ENCODE measurements around the gene CACNA1C.

Gene CACNA1C

DNA sequence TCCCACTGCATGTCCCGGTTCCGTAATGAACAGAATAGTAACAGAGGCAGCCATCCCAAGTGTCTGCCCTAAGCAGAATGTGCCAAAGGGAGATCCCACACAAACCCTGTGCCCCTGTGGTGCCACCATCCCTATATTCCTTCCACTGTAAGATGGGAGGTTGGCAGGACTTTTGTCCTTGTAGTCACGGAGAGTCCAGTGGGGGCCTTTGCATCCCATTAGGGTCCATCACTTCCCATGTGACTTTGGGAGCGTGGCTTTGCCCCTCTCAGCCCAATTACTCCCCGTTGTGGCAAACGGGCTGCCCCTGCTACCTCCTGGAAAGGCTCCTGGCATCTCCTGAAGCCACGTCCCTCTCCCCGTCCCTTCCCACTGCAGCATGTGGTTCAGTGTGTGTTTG lies 552.5 kb downstream of the CACNA1C start:
- in situ Hi-C loops (cut with HindIII; ENCODE audit: low pct_unique_long_range_greater_than_20kb, low sequenced_read_pairs) = no loop called here
- DNase-seq (ENCODE audit: low read depth in 1 of 2, low spot score in 1 of 2) = no peak
- TF ChIP-seq JUND (IDR thresholded peaks at IDR 0.05; ENCODE audit: low read depth) = no peak

GRCh38 chr12:2606186-2606910 lies 553.6 kb downstream of the CACNA1C start:
- in situ Hi-C loops (cut with HindIII; ENCODE audit: low pct_unique_long_range_greater_than_20kb, low sequenced_read_pairs) = no loop called here
- DNase-seq (ENCODE audit: low read depth in 1 of 2, low spot score in 1 of 2) = no peak

GRCh38 chr12:2607881-2608607 lies 555.3 kb downstream of the CACNA1C start:
- in situ Hi-C loops (cut with HindIII; ENCODE audit: low pct_unique_long_range_greater_than_20kb, low sequenced_read_pairs) = no loop called here
- DNase-seq (ENCODE audit: low read depth in 1 of 2, low spot score in 1 of 2) = peak; percentile 28 to 47
- TF ChIP-seq JUND (IDR thresholded peaks at IDR 0.05; ENCODE audit: low read depth) = no peak

More at GRCh38 chr12:2606186-2606910, 553.6 kb downstream of the CACNA1C start:
- no peak for TF ChIP-seq JUND (IDR thresholded peaks at IDR 0.05; ENCODE audit: low read depth)

DNA sequence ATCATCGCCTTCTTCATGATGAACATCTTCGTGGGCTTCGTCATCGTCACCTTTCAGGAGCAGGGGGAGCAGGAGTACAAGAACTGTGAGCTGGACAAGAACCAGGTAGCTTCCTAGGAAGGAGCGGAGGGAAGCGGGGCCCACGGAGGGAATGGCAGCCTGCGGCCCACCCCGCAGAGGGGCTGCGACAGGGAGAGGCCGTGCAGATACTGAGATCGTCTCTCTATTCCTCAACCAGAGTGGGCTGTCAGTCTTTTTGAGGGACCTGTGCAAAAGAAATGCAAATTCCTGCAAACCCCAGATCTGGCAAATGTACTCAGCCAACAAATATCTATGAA lies 555.8 kb downstream of the CACNA1C start:
- in situ Hi-C loops (cut with HindIII; ENCODE audit: low pct_unique_long_range_greater_than_20kb, low sequenced_read_pairs) = no loop called here
- TF ChIP-seq JUND (IDR thresholded peaks at IDR 0.05; ENCODE audit: low read depth) = no peak
- DNase-seq (ENCODE audit: low read depth in 1 of 2, low spot score in 1 of 2) = no peak

GRCh38 chr12:2609020-2609419 lies 556.2 kb downstream of the CACNA1C start:
- in situ Hi-C loops (cut with HindIII; ENCODE audit: low pct_unique_long_range_greater_than_20kb, low sequenced_read_pairs) = no loop called here
- no peak for DNase-seq (ENCODE audit: low read depth in 1 of 2, low spot score in 1 of 2)
- TF ChIP-seq JUND (IDR thresholded peaks at IDR 0.05; ENCODE audit: low read depth) = no peak

DNA sequence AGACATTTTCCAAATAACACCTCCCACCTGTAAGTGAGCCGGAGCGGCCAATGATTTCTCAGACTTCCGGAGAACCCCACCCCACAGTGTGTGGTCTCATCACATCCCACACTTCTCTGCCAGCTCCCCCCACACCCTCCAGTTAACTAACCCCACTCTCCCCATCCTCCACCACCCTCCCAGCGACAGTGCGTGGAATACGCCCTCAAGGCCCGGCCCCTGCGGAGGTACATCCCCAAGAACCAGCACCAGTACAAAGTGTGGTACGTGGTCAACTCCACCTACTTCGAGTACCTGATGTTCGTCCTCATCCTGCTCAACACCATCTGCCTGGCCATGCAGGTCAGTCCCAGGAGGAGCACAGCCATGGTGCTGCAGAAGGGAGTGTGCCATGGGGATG lies 557.6 kb downstream of the CACNA1C start:
- no peak for DNase-seq (ENCODE audit: low read depth in 1 of 2, low spot score in 1 of 2)
- TF ChIP-seq JUND (IDR thresholded peaks at IDR 0.05; ENCODE audit: low read depth) = no peak
- in situ Hi-C loops (cut with HindIII; ENCODE audit: low pct_unique_long_range_greater_than_20kb, low sequenced_read_pairs) = no loop called here

- DNase-seq (ENCODE audit: low read depth in 1 of 2, low spot score in 1 of 2) = no peak
- in situ Hi-C loops (cut with HindIII; ENCODE audit: low pct_unique_long_range_greater_than_20kb, low sequenced_read_pairs) = no loop called here
- TF ChIP-seq JUND (IDR thresholded peaks at IDR 0.05; ENCODE audit: low read depth) = no peak
Measured at GRCh38 chr12:2613326-2614073, 560.7 kb downstream of the CACNA1C start.

DNA sequence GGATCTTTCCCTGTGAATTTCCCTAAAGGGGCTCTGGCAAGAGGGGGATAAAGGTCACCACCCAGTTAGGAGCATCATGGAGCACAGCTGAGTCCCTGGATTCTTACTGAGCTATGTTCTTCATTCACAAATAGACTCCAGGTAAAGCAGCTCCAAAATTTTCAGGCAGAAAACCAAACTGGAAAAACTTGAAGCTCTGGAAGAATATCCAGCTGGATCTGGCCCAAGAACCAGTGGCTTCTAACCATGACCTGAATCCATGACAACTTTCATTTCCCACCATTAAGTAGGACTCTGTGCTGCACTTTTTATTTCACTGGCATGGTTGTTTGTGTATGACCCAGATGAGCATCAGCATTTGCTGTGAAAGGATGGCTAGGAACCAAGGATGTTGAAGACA lies 561.6 kb downstream of the CACNA1C start:
- in situ Hi-C loops (cut with HindIII; ENCODE audit: low pct_unique_long_range_greater_than_20kb, low sequenced_read_pairs) = no loop called here
- DNase-seq (ENCODE audit: low read depth in 1 of 2, low spot score in 1 of 2) = peak in 1 of 2 experiments; percentile 73
- TF ChIP-seq JUND (IDR thresholded peaks at IDR 0.05; ENCODE audit: low read depth) = no peak

DNA sequence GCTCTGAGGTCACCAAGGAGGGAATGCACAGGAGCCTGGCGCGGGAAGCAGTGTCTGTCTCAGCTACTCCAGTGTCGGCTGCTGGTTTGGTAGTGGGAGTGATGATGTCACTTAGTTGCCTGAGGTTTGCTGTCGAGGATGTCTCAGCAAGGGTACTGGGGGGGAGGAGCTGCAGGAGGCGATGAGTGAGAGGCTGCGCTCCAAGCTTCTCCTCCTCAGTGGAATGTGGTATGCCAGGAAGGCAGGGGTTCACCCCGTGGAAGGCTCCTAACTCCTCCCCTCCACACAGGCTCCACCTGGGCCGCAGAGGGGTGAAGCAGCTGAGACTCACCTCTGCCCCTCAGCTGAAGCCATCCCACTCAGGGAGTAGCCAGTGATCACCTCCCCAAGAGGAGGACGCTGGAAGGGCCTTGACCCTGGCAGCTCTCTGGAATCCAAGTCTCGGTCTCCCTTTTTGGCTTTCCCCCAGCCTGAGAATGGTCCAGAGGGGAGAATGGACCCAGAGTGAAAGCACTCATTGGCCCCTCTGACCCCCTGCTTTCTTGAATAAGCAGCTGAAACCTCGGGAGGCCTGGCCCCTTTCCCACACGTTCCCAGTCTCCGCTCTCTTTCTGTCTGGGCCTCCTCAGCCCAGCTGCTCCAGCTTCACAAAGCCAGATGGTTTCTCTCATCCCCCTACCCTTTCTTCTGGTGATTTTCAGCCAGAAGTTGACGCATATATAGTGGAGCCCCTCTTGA lies 563.0 kb downstream of the CACNA1C start:
- DNase-seq (ENCODE audit: low read depth in 1 of 2, low spot score in 1 of 2) = no peak
- in situ Hi-C loops (cut with HindIII; ENCODE audit: low pct_unique_long_range_greater_than_20kb, low sequenced_read_pairs) = no loop called here
- no peak for TF ChIP-seq JUND (IDR thresholded peaks at IDR 0.05; ENCODE audit: low read depth)

DNA sequence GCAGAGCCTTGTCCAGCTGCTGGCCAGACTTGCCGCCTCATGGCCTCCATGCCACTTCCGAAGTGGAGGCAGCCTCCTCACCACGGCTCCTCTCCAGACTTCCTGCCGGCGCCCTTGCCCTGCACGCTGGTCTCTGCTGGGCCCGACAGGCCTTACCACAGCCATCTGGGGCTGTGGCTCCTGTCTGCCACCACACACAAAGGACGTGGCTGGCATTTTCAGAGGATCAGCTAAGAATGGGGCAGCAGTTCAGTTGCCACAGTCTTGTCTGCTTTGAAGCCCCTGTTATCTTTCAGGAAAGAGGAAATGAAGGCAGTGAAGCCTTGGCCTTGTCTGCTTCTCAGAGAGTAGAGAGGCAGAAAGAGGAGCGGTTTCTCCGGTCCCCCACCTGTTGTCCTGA lies 564.0 kb downstream of the CACNA1C start:
- no peak for DNase-seq (ENCODE audit: low read depth in 1 of 2, low spot score in 1 of 2)
- TF ChIP-seq JUND (IDR thresholded peaks at IDR 0.05; ENCODE audit: low read depth) = no peak
- in situ Hi-C loops (cut with HindIII; ENCODE audit: low pct_unique_long_range_greater_than_20kb, low sequenced_read_pairs) = no loop called here

GRCh38 chr12:2617365-2617764 lies 564.6 kb downstream of the CACNA1C start:
- DNase-seq (ENCODE audit: low read depth in 1 of 2, low spot score in 1 of 2) = no peak
- TF ChIP-seq JUND (IDR thresholded peaks at IDR 0.05; ENCODE audit: low read depth) = no peak
- in situ Hi-C loops (cut with HindIII; ENCODE audit: low pct_unique_long_range_greater_than_20kb, low sequenced_read_pairs) = no loop called here

DNA sequence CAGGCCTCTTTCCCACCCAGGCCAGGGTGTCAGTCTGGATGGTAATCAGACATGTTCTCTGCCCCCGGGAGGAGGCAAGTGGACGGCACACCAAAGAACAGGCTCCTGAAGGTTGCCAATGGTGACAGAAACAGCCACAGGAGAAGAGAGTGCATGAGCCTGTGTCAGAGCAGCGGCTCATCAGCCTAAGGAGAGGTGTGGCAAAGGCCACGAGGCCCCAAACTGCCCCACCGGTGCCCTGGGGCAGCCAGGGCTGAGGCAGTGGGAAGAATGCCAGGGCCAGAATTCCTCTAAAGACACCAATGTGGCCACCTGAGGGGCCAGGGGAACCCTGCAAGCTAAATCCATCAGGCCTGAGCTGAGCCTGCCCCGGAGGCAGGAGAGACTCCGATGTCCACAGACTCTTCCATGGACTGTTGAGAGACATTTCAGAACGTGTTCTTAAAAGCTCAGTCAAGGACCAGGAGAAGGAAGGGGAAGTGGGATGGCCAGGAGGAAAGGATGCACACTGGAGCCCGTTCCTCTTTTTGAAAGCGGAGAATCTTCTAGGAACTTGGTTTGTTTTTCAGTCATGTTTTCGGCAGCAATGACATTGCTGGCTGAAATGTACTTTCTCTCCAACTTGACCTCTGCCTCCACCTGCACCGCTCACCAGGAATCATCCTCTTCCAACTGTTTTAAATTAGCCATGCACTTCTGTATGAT lies 565.7 kb downstream of the CACNA1C start:
- no peak for TF ChIP-seq JUND (IDR thresholded peaks at IDR 0.05; ENCODE audit: low read depth)
- DNase-seq (ENCODE audit: low read depth in 1 of 2, low spot score in 1 of 2) = no peak
- in situ Hi-C loops (cut with HindIII; ENCODE audit: low pct_unique_long_range_greater_than_20kb, low sequenced_read_pairs) = no loop called here
